GM19240 (cell line): Measurements from ENCODE around the gene RAB8A.
"Not testable (repeated sequence)": the region's sequence is repeated elsewhere in the genome, so short reads cannot be mapped to it uniquely, and the experiment has no call there.

Experiments
- DNase-seq: peaks from one replicate; pipeline ENCODE4 v3.0.0; 2011; ENCODE audit warnings: low spot score; ENCODE audit not compliant: insufficient read length

The RAB8A gene

GRCh38 chr19:16170134-16170533, 58.4 kb downstream of the RAB8A start:
- no peak for DNase-seq

GRCh38 chr19:16175954-16176353, 64.3 kb downstream of the RAB8A start:
- no peak for DNase-seq

- DNase-seq = not testable (repeated sequence)
These were observed 67.2 kb downstream of the RAB8A start for GRCh38 chr19:16178866-16179265.

GRCh38 chr19:16180611-16181010, 68.9 kb downstream of the RAB8A start:
- DNase-seq = no peak
